HG02798 (cell line): ENCODE measurements around the gene CCNI2.

Source experiments
- ATAC-seq: cut with Tn5 transposase; IDR thresholded peaks from one replicate; pipeline ENCODE4 v1.9.1; 2021; ENCODE audit warnings: mild to moderate bottlenecking; ENCODE audit not compliant: unreplicated experiment, poor library complexity

Gene CCNI2, protein sequence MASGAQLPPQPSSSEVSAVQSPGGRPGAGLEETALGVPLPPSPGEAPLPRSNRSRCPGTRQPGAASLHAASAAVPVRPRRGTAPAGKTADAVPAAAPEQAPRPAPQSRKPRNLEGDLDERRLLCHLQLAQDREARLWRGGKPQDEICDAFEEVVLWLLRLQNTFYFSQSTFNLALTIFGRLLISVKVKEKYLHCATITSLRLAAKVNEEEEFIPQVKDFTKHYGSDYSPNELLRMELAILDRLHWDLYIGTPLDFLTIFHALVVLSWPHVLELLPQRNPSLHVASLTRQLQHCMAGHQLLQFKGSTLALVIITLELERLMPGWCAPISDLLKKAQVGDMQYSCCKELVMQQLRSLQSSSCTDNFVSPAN

DNA sequence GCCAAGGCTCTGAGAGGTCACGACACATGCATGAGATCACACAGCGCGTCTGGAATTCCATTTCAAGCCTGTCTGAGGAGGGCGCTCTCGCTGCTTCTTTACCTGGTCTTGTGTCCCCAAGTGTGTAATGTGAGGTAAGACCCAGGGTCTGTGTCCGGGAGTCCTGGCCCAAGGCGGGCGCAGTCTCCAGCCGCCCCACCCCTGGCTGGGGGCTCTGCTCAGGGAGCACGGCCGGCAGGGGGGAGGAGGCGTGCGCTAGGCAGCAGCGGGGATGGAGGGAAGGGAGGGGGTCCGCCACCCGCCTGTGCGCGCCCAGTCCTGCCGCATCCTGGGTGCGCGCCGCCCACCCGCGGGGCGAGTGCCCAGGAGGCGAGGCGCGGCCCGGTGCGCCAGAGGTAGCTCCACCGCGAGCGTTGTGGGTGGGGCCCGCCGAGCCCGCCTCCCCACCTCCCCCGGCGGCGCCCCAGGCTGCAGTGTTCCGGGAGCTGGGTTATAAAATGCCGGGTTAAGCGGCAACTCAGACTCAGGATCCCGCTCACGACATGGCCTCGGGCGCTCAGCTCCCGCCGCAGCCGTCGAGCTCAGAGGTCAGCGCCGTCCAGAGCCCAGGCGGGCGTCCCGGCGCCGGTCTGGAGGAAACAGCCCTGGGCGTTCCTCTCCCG lies at the start of gene CCNI2:
Gene CCNI2, plus strand, starts transcription at position 473 of the 662 bp plus-strand sequence. Its CDS starts 70 bp downstream, at position 543.
- peak; percentile 53 for ATAC-seq

DNA sequence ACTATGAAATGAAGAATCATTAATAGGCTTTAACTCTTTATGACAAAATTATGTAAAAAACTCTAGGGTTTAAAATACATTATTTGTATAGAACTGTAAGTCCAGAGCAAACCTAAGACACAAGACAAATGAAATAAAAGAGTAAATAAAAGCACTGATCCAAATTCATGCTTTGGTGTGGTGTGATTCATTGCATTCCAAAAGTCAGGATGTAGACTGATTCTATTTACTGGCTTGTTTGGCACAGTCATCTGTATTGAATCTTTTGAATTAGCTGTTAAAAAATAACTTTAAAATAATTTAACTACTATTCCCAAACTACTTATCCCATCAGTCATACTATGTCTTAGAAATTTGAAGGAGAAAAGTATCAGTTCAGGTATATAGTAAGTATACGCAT lies 42.4 kb upstream of the CCNI2 start:
- no peak for ATAC-seq

DNA sequence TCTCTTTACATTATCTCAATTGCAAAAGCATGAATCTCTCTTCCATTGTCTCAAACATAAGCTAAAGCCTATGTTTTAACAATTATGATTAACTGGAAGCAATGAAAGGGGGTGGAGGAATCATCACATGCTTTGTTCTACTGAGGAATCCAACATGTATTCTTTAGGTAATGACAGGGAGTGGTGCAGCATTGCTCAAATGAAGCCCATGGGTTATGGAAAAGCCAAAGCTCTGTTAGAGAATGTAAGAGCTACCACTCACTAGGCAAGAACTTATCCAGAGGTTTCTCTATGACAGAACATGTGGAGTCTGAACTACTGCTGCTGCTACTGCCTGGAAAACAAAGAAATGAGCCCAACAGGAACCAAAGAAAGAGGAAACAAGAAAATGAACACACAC lies 38.6 kb upstream of the CCNI2 start:
- ATAC-seq = no peak

DNA sequence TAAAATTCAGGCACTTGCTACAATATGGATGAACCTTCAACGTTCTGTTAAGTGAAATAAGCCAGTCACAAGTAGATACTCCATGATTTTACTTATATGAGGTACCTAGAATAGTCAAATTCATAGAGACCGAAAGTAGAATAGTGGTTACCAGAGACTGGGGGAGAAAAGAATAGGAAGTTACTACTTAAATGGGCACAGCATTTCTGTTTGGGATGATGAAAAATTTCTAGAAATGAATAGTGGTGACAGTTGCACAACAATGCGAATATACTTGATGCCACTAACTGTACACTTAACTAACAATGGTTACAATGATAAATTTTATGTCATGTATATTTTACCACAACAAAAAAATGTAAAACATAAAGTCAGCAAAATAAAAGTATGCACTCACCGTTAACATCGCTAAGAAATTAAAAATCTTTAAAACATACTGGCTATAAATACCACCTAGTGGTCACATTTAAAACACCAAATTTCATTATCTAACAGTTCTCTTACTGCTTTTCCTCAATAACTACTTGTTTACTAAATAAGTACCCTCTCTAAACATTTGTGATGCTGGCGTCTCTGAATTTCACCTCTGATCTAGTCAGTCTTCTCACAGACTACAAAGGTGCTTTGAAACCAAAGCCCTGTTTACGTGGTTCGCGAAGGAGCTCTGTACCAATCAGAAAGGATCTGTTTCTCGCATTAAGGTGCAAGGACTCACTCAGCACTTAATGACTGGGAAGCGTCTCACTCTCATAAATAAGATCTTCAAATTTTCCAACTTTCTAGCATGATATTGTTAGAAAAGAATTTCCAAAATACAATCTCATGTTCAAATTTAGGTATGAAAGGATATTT lies 32.5 kb upstream of the CCNI2 start:
- no peak for ATAC-seq

DNA sequence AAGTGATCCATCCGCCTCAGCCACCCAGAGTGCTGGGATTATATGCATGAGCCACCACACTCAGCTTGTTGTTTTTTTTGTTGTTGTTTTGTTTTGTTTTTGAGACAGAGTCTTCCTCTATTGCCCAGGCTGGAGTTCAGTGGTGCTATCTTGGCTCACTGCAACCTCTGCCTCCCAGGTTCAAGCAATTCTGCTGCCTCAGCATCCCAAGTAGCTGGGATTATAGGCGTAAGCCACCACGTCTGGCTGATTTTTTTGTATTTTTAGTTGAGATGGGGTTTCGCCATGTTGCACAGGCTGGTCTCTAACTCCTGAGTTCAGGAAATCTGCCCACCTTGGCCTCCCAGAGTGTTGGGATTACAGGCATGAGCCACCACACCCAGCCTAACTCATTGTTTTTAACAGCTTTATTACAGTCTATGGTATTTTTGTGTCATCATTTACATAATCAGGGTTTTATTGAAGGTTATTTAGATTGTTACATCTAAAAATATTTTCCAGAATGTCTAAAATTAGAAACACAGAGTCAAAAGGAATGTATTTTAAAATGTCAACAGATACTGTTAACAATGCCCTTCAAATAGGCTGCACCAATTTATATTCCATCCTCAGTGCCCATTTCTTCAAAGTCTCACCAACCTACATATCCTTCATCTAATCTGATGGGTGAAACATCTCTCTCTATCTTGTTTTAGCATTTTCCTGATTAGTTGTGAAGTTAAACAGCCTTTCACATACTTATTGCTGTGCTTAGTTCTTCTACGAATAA lies 28.5 kb upstream of the CCNI2 start:
- ATAC-seq = no peak

DNA sequence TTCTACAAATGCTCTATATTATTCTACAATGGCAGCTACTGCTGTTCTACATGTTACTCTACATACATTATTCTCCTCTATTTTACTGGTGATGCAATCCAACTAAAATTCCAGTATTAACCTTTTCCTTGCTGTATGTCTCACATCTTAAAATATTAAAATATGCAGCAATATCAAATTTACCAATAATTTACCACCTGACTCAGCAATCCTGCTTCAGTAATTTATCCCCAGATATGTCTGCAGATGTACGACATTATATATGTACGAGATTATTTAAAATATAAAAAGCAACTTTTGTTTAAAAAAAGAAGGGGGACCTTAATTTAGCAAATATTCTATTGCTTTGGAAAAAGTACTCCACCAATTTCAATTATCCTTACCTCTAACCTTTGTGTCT lies 21.5 kb upstream of the CCNI2 start:
- ATAC-seq = no peak

DNA sequence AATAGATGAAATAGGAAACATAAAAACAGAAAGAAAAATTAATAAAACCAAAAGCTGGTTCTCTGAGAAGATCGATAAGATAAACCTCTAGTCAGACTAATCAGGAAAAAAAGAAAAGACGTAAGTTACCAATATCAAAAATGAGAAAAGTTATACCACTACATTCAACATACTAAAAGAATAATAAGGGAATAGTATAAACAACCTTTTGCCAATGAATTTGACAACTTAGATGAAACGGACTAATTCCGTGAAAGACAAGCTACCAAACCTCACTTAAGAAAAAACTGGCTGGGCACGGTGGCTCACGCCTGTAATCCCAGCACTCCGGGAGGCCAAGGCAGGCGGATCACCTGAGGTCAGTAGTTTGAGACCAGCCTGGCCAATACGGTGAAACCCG lies 17.3 kb upstream of the CCNI2 start:
- ATAC-seq = no peak

DNA sequence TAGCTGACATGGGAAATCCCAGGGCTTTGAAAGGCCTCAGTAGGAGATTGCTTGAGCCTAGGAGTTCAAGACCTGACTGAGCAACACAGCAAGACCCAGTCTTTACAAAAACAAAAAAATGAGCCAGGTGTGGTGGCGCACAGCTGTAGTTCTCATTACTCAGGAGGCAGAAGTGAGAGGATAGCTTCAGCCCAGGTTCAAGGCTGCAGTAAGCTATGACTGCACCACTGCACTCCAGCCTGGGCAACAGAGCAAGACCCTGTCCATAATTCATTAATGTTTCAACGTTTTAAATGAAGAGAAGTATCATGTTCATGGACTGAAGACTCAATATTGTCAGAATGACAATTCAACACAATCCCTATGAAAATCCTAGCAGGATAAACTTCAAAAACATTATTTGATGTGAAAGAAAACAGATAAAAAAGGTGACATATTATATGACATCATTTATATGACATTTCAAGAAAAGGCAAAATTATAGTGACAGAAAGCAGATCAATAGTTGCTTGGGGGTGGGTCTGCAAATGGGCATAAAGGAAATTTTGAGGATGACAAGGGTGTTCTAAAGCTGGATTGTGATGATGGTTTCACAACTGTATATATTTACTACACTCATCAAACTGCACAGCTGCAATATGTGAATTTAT lies 13.6 kb upstream of the CCNI2 start:
- ATAC-seq = no peak

DNA sequence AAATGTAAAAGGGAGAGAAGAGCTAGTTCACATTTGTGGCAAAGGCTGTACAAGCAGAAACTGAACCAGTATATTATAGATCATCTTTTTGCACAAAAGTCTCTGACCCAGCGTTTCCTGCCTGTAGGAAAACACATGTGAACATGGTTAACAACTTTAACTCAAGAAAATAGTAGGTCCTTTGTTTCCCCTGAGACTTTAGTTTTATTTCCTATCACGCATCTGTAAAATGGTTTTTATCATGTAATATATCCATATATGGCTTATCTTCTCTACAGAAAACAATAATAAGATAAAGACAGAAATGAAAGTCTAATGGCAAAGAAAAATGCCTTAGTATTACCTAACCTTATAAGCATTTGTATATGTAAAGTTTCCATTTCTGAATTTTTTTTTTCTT lies 12.5 kb upstream of the CCNI2 start:
- ATAC-seq = no peak

DNA sequence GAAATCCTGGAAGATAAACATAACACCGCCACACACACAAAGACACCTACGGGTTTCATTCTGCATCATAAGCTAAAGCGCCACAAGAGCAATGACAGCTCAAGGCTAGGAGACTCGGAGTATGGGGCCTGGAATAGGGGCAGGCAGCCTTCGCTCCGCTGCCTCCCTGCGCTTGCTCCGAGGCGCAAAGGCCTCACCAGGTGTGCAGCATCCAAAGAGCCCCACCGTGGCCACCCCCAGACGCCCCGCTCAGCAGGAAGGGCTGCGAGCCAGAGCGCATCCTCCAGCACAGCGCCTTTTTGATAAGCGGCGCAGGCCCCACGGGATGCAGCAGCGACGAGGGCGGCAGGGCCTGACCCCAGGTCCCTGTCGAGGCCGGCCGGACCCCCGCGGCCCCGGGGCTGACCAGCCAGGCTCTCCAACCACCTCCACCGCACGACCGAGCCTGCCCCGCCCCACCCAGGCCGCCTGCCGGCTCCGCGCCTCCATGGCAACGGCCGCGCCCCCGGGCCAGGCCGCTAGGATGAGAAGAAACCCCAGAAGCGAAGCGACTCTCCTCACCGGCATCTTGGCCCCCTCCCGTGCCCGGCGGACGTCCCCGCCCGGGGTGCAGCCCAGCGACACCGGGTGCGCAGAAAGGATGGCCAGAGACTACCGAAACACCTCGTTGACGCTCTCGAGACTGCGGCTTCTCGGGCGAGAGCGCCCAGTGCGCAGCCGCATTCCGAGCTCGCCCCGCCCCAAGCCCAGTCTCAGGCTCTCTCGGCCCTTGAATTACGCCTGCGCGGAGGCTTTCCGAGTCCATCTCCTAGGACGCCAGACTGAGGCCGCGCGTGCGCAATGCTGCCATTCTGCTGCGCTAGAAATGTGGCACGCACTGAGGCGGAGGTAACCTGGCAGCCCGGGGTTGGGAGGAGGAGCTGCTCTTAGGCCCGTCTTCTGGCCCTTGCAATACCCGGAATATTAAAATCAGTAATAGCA lies 10.1 kb upstream of the CCNI2 start, which contains the start of gene KIF3A:
Gene KIF3A, minus strand, starts transcription at position 694 of the 981 bp plus-strand sequence. Its CDS starts 127 bp downstream, at position 567.
- peak; percentile 90 for ATAC-seq

DNA sequence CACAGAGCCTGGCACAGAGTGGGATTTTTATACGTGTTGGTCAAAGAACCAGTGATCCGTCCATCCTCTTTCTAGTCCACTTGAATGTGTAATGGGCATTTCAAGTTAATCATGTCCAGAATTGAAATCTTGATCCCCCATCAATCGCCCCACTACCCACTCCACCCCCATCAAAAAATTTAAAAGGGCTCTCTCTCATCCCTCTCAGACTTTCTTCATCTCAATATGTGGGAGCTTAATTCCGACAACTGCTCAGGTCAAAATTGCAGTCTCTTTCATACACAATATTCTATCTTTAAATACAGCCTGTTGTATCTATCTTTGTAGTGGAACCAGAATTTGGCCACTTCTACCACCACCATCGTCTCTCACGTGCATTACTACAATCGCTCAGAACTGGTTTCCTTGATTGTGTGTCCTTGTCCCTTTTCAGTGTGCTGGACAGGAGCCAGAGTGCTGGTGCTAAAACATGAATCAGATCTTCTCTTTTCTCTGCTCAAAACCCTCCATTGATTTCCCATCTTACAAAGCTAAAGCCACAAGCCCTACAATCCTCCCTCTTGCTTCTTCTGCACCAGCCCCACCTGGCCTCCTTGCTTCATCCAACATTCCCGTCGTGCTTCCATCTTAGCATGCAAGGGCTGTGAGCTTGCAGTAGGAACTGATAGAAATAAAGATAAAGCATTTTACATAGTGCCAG lies 9.1 kb upstream of the CCNI2 start:
- ATAC-seq = no peak

DNA sequence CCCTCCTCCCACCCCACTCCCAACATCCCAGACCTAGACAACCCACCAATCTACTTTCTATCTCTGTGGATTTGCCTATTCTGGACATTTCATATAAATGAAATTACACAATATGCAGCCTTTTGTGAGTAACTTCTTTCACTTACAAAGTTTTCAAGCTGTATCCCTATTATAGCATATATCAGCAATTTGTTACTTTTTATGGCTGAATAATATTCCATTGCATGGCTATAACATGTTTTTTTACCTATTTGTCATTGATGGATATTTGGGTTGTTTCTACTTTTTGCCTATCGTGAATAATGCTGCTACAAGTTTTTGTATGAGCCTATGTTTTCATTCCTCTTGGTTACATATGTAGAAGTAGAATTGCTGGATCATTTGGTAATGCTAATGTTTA lies 8.0 kb upstream of the CCNI2 start:
- no peak for ATAC-seq

DNA sequence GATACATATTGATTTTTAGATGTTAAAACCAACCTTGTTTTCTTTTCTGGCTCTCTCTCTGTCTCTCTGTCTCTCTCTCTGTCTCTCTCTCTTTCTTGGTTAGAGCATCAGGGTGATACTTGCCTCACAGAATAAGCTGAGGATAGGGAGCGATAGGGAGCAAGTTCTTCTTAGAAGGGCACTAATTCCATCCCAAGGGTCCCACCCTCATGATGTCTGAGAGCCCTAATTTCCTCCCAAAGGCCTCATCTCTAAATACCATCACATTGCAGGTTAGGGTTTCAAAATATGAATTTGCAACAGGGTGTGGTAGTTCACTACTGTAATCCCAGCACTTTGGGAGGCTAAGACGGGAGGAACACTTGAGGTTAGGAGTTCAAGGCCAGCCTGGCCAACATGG lies 5.1 kb upstream of the CCNI2 start:
- no peak for ATAC-seq

DNA sequence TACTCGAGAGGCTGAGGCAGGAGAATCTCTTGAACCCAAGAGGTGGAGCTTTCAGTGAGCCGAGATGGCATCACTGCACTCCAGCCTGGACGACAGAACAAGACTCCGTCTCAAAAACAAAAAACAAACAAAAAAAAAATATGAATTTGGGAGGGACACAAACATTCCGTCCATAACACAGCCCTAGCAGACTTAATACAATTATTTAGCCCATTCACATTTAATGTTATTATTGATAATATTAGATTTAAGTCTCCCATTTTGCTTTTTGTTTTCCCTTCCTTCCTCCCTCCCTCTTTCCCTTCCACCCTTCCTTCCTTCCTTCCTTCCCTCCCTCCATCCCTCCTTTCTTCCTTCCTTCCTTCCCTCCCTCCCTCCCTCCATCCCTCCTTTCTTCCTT lies 4.6 kb upstream of the CCNI2 start:
- ATAC-seq = no peak

DNA sequence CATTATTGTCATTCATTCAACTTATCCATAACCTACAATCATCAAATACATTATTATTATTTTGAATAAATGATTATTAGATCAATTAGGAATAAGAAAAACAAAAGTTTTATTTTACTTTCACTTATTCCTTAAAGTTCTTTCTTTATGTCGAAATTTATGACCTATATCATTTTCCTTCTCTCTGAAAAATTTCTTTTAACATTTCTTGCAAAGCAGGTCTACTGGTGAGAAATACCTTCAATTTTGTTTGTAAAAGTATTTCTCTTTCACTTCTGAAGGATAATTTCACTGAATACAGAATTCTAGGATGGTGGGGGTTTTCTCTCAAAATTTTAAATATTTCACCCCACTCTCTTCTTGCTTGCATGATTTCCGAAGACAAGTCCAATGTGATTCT lies 2.6 kb upstream of the CCNI2 start:
- no peak for ATAC-seq

DNA sequence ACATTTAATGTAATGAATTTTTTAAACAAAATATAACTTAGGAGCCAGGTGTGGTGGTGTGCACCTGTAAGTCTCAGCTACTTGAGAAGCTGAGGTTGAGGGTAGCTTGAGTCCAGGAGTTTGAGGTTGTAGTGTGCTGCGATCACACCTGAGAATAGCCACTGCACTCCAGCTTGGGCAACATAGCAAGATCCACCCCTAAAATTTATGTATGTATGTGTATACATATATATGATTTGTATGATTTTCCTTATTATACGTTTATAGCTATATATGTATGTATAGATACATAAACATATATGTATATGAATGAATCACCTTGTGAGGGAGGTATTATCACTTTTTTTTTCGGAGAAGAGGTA lies 653 bp upstream of the CCNI2 start:
- no peak for ATAC-seq

DNA sequence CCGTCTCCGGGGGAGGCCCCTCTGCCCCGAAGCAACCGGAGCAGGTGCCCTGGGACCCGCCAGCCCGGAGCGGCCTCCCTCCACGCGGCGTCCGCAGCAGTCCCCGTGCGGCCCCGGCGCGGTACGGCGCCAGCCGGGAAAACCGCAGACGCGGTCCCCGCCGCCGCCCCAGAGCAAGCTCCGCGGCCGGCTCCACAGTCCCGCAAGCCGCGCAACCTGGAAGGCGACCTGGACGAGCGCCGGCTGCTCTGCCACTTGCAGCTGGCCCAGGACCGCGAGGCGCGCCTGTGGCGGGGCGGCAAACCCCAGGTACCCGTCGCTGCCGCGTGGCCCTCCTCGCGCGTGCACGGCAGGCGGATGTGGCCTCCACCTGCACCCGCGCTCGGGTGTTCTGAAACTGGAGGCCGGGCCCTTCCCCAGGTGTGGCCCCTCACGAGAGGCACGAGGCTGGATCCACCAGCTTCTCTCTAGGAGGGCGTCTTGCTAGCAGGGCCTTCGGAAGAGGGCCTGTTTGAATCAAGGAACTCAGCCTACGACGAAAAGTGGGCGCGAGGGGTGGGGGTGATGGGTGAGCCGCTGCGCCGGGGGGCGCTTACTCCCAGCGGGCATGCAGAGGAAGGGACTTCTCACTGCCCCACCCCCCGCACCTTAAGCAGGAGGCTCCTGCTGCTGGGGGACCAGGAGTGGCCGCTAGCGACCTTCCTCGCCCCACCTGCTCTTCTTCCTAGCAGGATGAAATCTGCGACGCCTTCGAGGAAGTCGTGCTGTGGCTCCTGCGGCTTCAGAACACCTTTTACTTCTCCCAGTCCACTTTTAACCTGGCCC lies 602 bp downstream of the CCNI2 start:
- no peak for ATAC-seq
